Endothelial cell of coronary artery (primary cell): ENCODE data around the gene MMP26. TPM values are rescaled to one million over a fixed set of nuclear protein-coding genes. Genes with fewer than 3 reads are reported as not detected.

Experiments used
- total RNA-seq: library from RNA; depleted of rRNA; stranded (reverse); fragments of >200 nt; gene quantifications from 2 replicates; pipeline ENCODE4 v1.2.3, GENCODE V29; 2014

The MMP26 gene
- total RNA-seq = not detected in 2 replicates

DNA sequence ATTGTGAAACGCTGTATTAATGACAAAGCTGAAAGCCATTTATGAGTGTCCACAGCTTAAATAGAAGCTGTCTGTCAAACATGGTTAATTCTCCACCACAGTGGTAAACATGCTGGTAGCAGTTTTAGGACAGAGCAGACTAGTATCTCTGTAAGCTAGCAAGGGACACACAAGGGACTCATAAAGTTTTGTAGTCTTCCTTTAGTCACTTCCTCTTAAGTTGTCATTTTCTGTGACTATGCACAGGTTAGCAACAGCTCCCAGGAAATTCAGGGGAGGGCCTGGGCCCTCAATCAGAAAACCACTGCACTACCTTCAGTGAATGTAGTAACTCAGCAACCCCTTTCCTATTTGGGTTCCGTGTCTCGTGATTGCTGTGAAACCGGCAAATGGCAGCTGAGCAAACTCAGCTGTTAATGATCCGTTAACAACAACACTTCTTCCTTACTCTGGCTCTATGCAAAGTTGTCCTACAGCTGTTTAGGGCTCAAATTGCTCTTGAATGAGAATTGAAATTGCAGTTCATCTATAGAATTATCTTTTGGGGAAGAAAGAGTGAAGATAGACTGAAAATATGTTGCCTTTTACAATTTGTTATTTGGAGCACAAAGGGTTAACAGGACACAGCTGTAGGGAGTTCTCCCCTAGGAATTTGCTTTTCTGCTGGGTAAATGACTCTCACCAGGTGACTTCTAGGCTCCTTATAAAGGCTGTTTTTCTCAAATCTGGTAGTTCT is at the start of gene MMP26:
Gene MMP26 (plus strand): TSS at position 731 of the 736 bp plus-strand sequence.

DNA sequence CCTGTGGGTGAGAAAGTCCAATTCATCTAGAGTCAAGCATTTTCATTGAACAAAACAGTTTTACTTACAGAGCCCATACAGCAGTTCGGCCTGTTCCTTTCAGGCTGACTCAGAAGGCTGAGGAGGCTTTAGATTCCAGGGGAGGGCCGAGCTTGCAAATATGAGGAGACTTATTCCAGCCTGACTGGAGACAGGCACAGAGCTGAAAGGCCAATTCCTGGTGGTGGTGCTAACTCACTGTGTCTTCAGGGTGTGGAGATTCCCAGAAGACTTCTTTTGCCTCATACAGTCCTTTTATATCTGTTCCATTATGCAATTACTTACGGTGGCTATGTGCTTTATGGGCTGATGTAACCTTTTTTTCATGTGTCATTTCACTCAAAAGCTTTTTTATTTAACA is 7.0 kb upstream of the MMP26 start, which contains the start of gene OR51E2:
Gene OR51E2 (minus strand): TSS at position 269 of the 400 bp plus-strand sequence. CDS start 15,142 bp downstream, outside the sequence.

Other genes with a start within 250 kb of the MMP26 start
- gene OR52K1, start 222.1 kb upstream of the MMP26 start, total RNA-seq = not detected in 2 replicates
- not detected in 2 replicates for gene OR52M1, start 159.6 kb upstream of the MMP26 start, total RNA-seq
- not detected in 2 replicates for gene OR52I2, start 123.0 kb upstream of the MMP26 start, total RNA-seq
- gene OR52I1, start 110.7 kb upstream of the MMP26 start, total RNA-seq = not detected in 2 replicates
- 7.1 and 14.4 TPM in 2 replicates for gene TRIM68, start 96.6 kb upstream of the MMP26 start, total RNA-seq
- gene OR51D1, start 67.3 kb upstream of the MMP26 start, total RNA-seq = not detected in 2 replicates
- gene OR51E1, start 60.8 kb upstream of the MMP26 start, total RNA-seq = not detected in 2 replicates
- not detected in 2 replicates for gene OR51E2, start 6.9 kb upstream of the MMP26 start, total RNA-seq
- not detected in 2 replicates for gene OR51F1, start 65.2 kb downstream of the MMP26 start, total RNA-seq
- not detected in 2 replicates for gene OR52R1, start 99.6 kb downstream of the MMP26 start, total RNA-seq
- not detected in 2 replicates for gene OR51F2, start 116.5 kb downstream of the MMP26 start, total RNA-seq
- gene OR51S1, start 144.4 kb downstream of the MMP26 start, total RNA-seq = not detected in 2 replicates
- gene OR51T1, start 177.1 kb downstream of the MMP26 start, total RNA-seq = not detected in 2 replicates
- gene OR51A7, start 199.0 kb downstream of the MMP26 start, total RNA-seq = not detected in 2 replicates
- gene OR51G2, start 214.6 kb downstream of the MMP26 start, total RNA-seq = not detected in 2 replicates
- not detected in 2 replicates for gene OR51G1, start 219.6 kb downstream of the MMP26 start, total RNA-seq
- gene OR51A4, start 242.8 kb downstream of the MMP26 start, total RNA-seq = not detected in 2 replicates